Tongue (tissue), 3 donors: ENCODE results near the gene GNPNAT1. TPM values are rescaled to one million over a fixed set of nuclear protein-coding genes. Genes with fewer than 3 reads are reported as not detected.
"Not testable (repeated sequence)": the region's sequence is repeated elsewhere in the genome, so short reads cannot be mapped to it uniquely, and the experiment has no call there.

ENCODE experiments used
- DNase-seq: peaks from one replicate; pipeline ENCODE4 v3.0.0-alpha.2; 2015
- small RNA-seq: library from RNA; depleted of rRNA; stranded (forward); fragments of <200 nt; gene quantifications from one replicate; pipeline ENCODE3, GENCODE V24; 2014; ENCODE audit warnings: low replicate concordance
- total RNA-seq: library from RNA; depleted of rRNA; stranded (reverse); fragments of >200 nt; gene quantifications from one replicate; pipeline ENCODE4 v1.2.3, GENCODE V29; 2014

The GNPNAT1 gene
- total RNA-seq, 1 donor from 2014 or later, result 12.1 TPM

- DNase-seq, result no peak
Measured at GRCh38 chr14:52729585-52729924, 61.9 kb downstream of the GNPNAT1 start.

- DNase-seq, result not testable (repeated sequence)
Measured at GRCh38 chr14:52729035-52729434, 62.4 kb downstream of the GNPNAT1 start.

GRCh38 chr14:52727509-52727908, 63.9 kb downstream of the GNPNAT1 start:
- not testable (repeated sequence) for DNase-seq

Small RNA genes within 50 kb of the gene (small RNA-seq; reads per million reads assigned to genes)
- gene AL139317.2, result not detected

Other genes starting within 250 kb of the GNPNAT1 start
- gene TXNDC16, start 239.1 kb downstream of the GNPNAT1 start, total RNA-seq, result 12.5 TPM
- gene GPR137C, start 238.8 kb downstream of the GNPNAT1 start, total RNA-seq, result 5.0 TPM
- gene ERO1A, start 96.0 kb downstream of the GNPNAT1 start, total RNA-seq, result 47.9 TPM
- 107 TPM for gene PSMC6, start 84.4 kb downstream of the GNPNAT1 start, total RNA-seq
- gene STYX, start 61.4 kb downstream of the GNPNAT1 start, total RNA-seq, result 28.2 TPM
- 124 TPM for gene FERMT2, start 159.4 kb upstream of the GNPNAT1 start, total RNA-seq